GM13976 (cell line): ENCODE data around the gene RUNX3.
A peak's percentile ranks its signal among the peaks of the same experiment; 100 is the strongest.

Experiments used
- DNase-seq: peaks from one replicate; pipeline ENCODE4 v3.0.0; 2012; ENCODE audit warnings: low spot score
- CTCF ChIP-seq: IDR thresholded peaks from 2 replicates; pipeline ENCODE4 v1.5.1; 2012; ENCODE audit warnings: borderline replicate concordance, mild to moderate bottlenecking; ENCODE audit not compliant: insufficient read depth; ENCODE audit errors: extremely low read depth, missing control alignments, control extremely low read depth
- in situ Hi-C: fragments of 300-500 bp; cut with MboI; formaldehyde crosslinking; loops from one replicate; pipeline ENCODE4 v1.12.0; 2022; ENCODE audit warnings: low sequenced_read_pairs, mixed read lengths, inconsistent platforms; ENCODE audit not compliant: unreplicated experiment

RUNX3 gene

DNA sequence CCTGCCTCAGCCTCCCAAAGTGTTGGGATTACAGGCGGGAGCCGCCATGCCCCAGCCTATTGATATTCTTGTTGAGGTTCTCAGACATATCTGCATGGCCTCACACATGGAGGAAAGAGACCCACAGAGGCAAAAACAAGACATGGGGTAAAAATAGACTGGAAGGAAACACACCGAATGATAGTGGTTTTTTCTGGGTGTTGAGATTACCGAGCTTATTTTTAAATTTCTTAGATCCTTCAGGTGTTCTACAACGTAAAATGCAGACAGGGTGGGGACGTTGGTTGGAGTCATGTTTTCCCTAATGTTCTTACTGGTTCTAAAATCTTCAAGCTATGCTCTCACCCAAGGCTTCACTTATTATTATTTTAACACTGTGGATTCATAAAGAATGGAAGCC is 23.9 kb upstream of the RUNX3 start:
- no peak for DNase-seq
- in situ Hi-C loops = no loop called here
- no peak for TF ChIP-seq CTCF

GRCh38 chr1:24952413-24952841 is 22.4 kb upstream of the RUNX3 start:
- TF ChIP-seq CTCF = peak; percentile 9
- in situ Hi-C loops = no loop called here

GRCh38 chr1:24951810-24952412 is 21.8 kb upstream of the RUNX3 start:
- no peak for TF ChIP-seq CTCF
- in situ Hi-C loops = no loop called here
- no peak for DNase-seq

More at GRCh38 chr1:24952413-24952841, 22.4 kb upstream of the RUNX3 start:
- DNase-seq = no peak

DNA sequence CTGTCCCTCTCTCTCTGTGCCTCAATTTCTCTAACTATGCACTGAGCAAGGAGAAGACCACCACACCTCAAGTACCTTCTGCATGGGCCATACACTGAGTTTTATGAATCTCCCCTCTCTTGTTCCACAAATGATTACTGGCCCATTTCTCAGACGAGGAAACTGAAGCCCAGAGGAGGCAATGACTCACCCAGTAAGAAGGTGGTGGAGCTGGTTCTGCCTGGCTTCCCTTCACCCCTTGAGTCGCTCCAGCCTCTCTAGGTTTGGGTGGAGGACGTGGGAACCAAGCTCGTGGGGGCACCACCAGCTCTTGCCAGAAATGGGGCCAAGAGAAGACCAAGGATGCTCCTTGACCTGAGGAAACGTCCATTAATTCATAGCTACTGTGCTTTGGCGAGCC is 21.3 kb upstream of the RUNX3 start:
- TF ChIP-seq CTCF = no peak
- in situ Hi-C loops = no loop called here
- DNase-seq = no peak

DNA sequence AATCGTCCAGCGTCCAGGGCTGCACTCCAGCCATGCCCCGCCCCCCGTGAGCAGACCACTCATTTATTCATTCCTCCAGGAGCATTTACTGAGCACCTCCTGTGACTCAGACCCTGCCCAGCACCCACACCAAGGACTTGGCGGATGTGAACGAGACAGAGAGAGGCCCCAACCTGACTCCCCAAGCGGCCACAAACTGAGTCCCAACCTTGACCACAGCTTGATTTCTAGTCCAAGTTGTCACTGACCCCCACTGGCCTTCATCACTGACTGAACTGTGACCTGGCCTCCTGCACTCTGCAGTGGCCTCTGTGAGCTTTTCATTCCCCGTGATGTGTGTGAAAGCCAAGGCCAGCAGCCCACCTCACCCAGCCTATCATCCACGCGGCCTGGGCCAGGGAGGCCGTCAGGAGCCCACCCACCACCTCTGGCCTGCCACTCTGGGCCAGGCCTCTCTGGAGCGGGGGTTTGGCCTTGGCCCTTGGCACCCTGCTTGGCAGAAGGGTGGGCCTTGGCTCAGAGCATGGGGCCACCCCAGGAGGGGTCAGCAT is 19.3 kb upstream of the RUNX3 start:
- peak; percentile 59 for DNase-seq
- no peak for TF ChIP-seq CTCF
- in situ Hi-C loops = no loop called here

DNA sequence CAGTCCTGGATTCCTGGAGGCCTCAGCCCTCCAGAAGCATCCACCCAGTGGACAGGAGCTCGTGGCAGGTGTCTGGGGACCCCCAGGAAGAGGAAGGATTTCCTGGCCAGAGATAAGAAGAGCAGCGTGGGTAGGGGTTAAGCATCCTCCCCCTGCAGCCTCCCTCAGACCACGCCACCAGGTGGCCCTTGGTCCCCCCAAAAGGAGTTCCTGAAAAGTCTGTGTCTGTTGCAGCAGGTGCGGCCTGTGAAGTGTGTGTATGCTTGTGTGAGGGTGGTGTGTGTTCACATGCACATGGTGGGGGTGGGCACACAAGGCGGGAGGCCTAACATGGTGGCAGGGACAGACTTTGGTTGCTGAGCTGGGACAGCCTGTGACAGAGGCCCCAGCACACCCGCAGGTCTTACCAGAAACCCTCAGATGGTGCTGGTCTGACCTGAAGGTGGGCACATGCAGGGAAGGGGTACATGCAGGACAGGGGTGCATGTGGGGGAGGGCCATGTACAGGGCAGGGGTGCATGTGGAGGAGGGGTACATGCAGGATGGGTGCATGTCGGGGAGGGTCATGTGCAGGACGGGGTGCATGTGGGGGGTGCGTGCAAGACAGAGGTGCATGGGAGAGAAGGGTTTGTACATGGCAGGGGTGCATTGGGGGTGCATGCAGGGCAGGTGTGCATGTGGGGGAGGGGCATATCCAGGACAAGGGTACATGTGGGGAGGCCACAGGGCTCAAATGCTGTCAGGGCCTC is 18.2 kb upstream of the RUNX3 start:
- TF ChIP-seq CTCF = no peak
- no peak for DNase-seq
- in situ Hi-C loops = no loop called here
